NCI-H526 treated with DMSO at 0.1 percent for 48 hours (cell line): Measurements from ENCODE around the gene GPR137B.

Experiments
- DNase-seq: peaks from one replicate; lab custom pipeline; 2025; lab: John Stamatoyannopoulos, UW

The GPR137B gene

GRCh38 chr1:236200925-236201324 is 58.6 kb downstream of the GPR137B start:
- no peak for DNase-seq

DNA sequence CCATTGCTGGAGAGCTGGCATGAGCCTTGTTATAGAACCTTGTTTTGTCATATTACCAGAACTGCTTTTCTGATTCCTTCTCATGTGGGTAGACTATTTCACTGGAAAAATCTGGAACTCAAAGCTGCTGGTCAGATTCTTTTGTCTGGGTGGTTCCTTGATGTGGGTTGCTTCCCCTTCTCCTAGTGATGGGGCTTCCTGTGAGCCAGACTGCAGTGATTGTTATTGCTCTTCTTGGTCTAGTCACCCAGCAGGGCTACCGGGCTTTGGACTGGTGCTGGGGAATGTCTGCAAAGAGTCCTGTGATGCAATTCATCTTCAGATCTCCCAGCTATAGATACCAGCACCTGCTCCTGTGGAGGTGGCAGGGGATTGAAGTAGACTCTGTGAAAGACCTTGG is 59.4 kb downstream of the GPR137B start:
- DNase-seq: no peak

GRCh38 chr1:236204039-236204438 is 61.7 kb downstream of the GPR137B start:
- DNase-seq: no peak

GRCh38 chr1:236204656-236205055 is 62.3 kb downstream of the GPR137B start:
- DNase-seq: no peak

DNA sequence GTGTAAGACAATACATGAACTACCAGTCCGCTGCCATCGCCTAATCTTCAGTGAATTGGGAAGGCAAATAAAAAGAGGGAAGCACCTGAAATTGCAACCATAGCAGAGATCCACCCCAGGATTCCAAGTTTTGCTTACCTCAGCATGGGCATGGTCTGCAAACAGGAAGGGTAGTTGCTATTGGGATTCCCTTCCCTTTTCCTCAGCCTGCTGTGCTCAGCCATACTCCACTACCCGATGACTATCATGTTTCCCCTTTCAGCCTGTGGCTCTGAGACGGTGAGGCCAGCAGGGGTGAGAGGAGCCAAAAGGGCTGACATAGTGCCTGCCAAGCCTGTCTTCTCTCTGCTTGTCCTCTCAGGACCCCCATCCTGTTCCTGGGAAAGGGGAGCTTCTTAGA is 64.2 kb downstream of the GPR137B start:
- DNase-seq: no peak

DNA sequence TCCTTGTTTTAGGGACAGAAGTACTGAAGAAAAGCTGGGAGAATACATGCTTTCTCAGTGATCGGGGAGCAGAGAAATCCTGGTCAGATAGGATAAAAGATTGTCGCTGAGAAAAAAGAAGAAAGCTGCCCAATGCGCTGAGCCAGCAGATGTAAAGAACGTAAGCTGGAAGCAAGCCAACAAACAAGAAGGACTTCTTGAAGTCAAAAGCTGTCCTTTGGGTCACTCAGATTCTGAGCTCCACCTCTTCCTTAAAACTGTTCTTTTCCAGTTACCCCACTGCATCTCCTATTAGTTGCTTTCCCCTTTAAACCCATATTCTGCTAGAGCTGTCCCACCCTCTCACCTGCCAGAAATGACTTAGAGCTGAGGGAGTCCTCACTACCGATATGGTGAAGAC is 64.8 kb downstream of the GPR137B start:
- DNase-seq: no peak

- DNase-seq: no peak
Measured at GRCh38 chr1:236207569-236207968, 65.2 kb downstream of the GPR137B start.

DNA sequence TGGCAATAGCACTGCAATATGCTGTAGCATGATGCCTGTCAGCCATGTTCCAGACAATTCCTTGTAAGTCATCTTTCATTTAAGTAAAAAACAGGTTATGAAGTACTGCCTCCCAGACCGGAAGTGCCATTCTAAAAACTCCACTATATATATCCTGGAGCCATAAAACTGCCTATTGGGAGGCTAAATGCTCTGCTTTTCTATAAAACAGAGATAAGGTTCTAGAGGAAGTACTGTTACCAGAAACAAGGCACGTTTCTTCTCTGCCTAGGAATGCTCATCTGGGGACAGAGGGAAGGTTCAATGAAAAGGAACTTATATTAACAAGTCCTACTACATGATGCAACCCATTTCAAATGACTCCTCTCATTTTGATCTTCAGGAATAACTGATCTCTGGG is 66.8 kb downstream of the GPR137B start:
- no peak for DNase-seq

GRCh38 chr1:236209713-236210112 is 67.4 kb downstream of the GPR137B start:
- no peak for DNase-seq

DNA sequence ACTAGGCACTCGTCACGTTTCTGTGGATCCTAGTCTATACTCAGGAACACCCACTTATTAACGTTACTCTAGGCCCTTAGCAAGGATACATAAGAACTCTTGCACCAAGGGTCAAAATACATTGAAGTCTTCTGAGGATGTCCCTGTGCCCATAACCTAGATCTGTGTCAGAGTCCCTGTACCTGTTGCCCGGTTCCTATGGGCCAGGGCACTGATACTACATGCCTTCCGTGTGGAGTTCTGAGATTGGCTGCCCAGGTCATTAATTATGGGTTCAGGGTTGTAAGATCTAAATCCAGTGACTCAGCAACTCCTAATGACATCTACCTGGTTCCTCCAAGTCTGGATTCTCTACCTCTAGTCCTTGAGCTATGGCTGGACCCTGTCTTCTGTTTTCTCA is 69.5 kb downstream of the GPR137B start:
- no peak for DNase-seq

GRCh38 chr1:236213534-236213933 is 71.2 kb downstream of the GPR137B start:
- DNase-seq: no peak

GRCh38 chr1:236214761-236215160 is 72.4 kb downstream of the GPR137B start:
- DNase-seq: no peak

DNA sequence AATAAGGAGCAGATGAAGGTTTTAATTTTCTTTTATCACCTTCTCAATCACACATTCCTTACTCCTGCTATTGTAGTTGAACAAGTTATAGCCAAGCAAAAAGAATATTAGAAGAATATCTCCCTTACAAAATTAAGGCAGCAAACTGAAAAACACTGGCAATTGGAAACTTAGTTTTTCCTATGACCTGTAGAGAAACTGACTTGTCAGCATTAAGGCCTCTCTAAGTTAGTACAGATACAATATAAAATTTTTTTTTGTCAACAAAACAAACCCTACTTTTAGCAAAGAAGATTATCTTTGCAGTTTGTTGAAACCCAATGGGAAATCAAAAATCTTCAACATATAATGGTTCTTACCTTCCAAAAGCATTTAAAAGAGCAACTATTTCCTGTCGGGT is 78.1 kb downstream of the GPR137B start:
- DNase-seq: no peak

DNA sequence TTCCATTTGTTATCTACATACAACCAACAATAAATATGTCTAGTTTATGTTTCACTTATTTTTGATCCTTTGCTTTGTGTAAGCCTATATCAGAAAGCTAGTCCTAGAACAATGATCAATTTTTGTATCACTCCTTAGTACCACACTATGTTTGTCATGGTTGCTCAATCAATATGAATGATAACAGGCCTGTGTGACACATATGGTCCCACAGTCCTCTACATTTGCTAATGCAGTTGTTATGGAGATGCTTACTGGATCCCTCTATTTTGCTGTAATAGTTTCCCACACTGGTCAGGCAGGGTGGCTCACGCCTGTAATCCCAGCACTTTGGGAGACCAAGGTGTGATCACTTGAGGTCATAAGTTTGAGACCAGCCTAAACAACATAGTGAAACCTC is 80.3 kb downstream of the GPR137B start:
- DNase-seq: no peak

GRCh38 chr1:236228411-236228810 is 86.1 kb downstream of the GPR137B start:
- DNase-seq: no peak

DNA sequence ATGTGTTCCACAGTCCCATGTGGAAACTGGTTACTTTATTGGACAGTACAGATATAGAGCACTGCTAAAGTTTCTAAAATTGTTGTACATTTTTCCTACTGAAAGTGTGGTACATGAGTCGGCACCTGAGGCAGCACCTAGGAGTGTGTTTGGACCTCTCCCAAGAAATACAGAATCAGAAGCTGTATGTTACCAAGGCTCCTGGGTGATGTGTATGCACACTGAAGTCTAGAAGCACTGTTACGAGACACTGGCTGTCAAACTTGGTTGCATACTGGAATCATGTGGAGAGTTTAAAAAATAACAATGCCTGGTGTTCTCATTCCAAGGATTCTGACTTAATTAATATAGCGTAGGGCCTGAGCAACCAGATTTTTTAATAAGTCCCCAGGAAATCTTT is 92.8 kb downstream of the GPR137B start:
- no peak for DNase-seq

- DNase-seq: no peak
Measured at GRCh38 chr1:236239092-236239585, 96.8 kb downstream of the GPR137B start.

DNA sequence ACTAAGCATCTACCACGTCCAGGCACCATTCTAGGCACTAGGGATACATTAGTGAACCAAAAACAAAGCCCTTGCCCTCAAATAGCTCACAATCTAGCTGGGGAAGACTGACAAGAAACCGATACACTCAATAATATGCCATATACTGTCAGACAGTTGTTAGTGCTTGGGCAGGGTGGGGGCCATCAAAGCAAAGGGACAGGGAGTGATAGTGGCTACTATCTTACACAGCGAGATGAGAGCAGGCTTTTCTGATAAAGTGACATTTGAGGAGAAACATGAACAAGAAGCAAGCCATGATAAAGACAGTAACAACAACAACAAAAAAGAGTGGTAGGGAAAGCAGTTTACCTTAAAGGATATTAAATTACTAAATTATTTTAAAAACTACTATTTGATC is 98.3 kb downstream of the GPR137B start:
- DNase-seq: no peak

- no peak for DNase-seq
Measured at GRCh38 chr1:236242568-236242967, 100.2 kb downstream of the GPR137B start.

GRCh38 chr1:236247286-236247685 is 104.9 kb downstream of the GPR137B start:
- no peak for DNase-seq

- no peak for DNase-seq
Measured at GRCh38 chr1:236251587-236251986, 109.2 kb downstream of the GPR137B start.

DNA sequence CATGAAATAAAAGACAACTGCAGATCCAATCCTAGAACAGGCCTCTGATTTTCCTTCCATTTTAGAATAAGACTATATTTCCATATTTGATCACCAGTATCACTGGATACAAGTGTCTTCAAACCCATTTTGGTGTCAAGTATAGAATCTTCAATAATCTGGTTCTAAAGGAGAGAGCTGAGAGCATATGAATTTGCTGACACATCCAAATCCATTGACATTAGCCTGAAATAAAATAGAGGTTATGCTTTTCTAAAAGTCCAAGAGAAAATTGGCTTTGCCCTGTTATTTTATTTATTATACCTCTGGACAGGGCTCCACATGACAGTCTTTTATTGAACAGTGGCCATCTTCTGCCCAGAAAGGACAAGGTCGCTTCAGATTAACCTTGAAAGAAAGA is 110.8 kb downstream of the GPR137B start:
- DNase-seq: no peak

GRCh38 chr1:236253918-236254637 is 111.7 kb downstream of the GPR137B start:
- DNase-seq: no peak

DNA sequence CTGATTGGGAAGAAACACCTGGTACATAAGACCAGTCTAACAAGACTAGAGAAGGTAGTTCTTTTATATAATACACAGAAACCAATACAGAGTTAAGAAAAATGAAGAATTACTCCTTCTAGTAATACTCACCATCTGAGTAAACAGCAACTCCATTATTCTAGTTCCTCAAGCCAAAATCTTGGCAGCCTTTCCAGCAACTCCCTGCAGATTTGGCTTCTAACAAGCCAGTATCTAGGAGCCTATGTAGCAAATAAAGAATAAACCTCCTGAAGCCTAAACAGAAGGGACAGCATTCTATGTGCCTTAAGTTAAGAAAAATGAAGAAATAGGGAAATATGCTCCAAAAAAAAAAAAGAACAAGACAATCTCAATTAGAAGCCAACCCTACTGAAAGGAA is 114.9 kb downstream of the GPR137B start:
- DNase-seq: no peak
